PC-9 (cell line): ENCODE results near the gene MMP2. TPM values are rescaled to one million over a fixed set of nuclear protein-coding genes. Genes with fewer than 3 reads are reported as not detected.

Source experiments
- BruUV-seq: library from RNA; stranded (reverse); fragments of 400-500 nt; replicated peaks from 2 replicates; lab custom pipeline; 2021; lab: Mats Ljungman, UMichigan
- CTCF ChIA-PET: fragments of 300-600 bp; sonication (Branson Sonifier 250); formaldehyde crosslinking; loops from one replicate; lab custom pipeline; 2022; ENCODE audit warnings: antibody characterized with exemption; lab: Charles Lee
- POLR2A ChIA-PET: fragments of 300-600 bp; sonication (Branson Sonifier 250); formaldehyde crosslinking; loops from one replicate; lab custom pipeline; 2022; ENCODE audit warnings: antibody characterized with exemption; ENCODE audit not compliant: unreplicated experiment; lab: Charles Lee
- DNase-seq, 2 experiments: peaks; one replicate each; pipeline versions ENCODE4 v3.0.0 to v3.0.0-alpha.2; 2015 to 2022; ENCODE audit warnings: mixed read lengths in 1 of 2
- H2AFZ ChIP-seq: fragments of 200-600 bp; sonication (generic); 2 replicates; pipeline ENCODE4 v1.8.1; 2017; ENCODE audit warnings: antibody characterized with exemption
- H3F3A ChIP-seq: fragments of 200-600 bp; sonication (generic); 2 replicates; pipeline ENCODE4 v1.8.1; 2017; ENCODE audit warnings: antibody characterized with exemption, mild to moderate bottlenecking, low read depth; ENCODE audit not compliant: insufficient read depth
- H3K27ac ChIP-seq: fragments of 200-600 bp; sonication (generic); 2 replicates; pipeline ENCODE4 v1.6.1; 2016; ENCODE audit warnings: mixed run types
- H3K27me3 ChIP-seq: fragments of 200-600 bp; sonication (generic); 2 replicates; pipeline ENCODE4 v1.6.1; 2016; ENCODE audit warnings: low read depth, mixed run types; ENCODE audit not compliant: insufficient read depth
- H3K36me3 ChIP-seq: fragments of 200-600 bp; sonication (generic); 2 replicates; pipeline ENCODE4 v1.6.1; 2016; ENCODE audit warnings: low read depth, mixed run types
- H3K4me1 ChIP-seq: fragments of 200-600 bp; sonication (generic); replicated peaks from 2 replicates; pipeline ENCODE4 v1.6.1; 2016; ENCODE audit warnings: mixed run types; ENCODE audit not compliant: insufficient read depth
- H3K4me2 ChIP-seq: fragments of 200-600 bp; sonication (generic); 2 replicates; pipeline ENCODE4 v1.6.1; 2017; ENCODE audit warnings: mixed run types
- H3K4me3 ChIP-seq: fragments of 200-600 bp; sonication (generic); 2 replicates; pipeline ENCODE4 v1.6.1; 2016; ENCODE audit warnings: mixed run types
- H3K79me2 ChIP-seq: fragments of 200-600 bp; sonication (generic); 2 replicates; pipeline ENCODE4 v1.6.1; 2017; ENCODE audit warnings: low read depth, mixed run types
- H3K9me2 ChIP-seq: fragments of 200-600 bp; sonication (generic); 2 replicates; pipeline ENCODE4 v1.8.1; 2017; ENCODE audit warnings: mild to moderate bottlenecking; ENCODE audit not compliant: insufficient read depth
- H3K9me3 ChIP-seq: fragments of 200-600 bp; sonication (generic); 2 replicates; pipeline ENCODE4 v1.8.1; 2016; ENCODE audit warnings: low read depth; ENCODE audit not compliant: insufficient read depth
- H4K20me1 ChIP-seq: fragments of 200-600 bp; sonication (generic); 2 replicates; pipeline ENCODE4 v1.8.1; 2017; ENCODE audit not compliant: insufficient read depth
- EZH2 ChIP-seq: fragments of 200-600 bp; sonication (generic); IDR thresholded peaks from 2 replicates; pipeline ENCODE4 v1.8.0; 2017; ENCODE audit warnings: antibody characterized with exemption, low read depth
- intact Hi-C: fragments of 100-400 bp; cut with micrococcal nuclease; formaldehyde crosslinking; loops from one replicate; pipeline ENCODE4 v1.10.0; 2022; ENCODE audit not compliant: unreplicated experiment
- total RNA-seq: library from RNA; stranded (reverse); gene quantifications from 2 replicates; pipeline ENCODE4 v1.2.3, GENCODE V29; 2021
- TF ChIP-seq, protein P1 (sequence below): fragments of 200-600 bp; sonication (generic); conservative IDR thresholded peaks from 2 replicates; pipeline ENCODE4 v1.6.1; 2017; ENCODE audit warnings: mixed run types, antibody characterized with exemption, mild to moderate bottlenecking, moderate library complexity

MMP2 gene
- total RNA-seq, 1 experiment from 2014 or later: 0.50 TPM

DNA sequence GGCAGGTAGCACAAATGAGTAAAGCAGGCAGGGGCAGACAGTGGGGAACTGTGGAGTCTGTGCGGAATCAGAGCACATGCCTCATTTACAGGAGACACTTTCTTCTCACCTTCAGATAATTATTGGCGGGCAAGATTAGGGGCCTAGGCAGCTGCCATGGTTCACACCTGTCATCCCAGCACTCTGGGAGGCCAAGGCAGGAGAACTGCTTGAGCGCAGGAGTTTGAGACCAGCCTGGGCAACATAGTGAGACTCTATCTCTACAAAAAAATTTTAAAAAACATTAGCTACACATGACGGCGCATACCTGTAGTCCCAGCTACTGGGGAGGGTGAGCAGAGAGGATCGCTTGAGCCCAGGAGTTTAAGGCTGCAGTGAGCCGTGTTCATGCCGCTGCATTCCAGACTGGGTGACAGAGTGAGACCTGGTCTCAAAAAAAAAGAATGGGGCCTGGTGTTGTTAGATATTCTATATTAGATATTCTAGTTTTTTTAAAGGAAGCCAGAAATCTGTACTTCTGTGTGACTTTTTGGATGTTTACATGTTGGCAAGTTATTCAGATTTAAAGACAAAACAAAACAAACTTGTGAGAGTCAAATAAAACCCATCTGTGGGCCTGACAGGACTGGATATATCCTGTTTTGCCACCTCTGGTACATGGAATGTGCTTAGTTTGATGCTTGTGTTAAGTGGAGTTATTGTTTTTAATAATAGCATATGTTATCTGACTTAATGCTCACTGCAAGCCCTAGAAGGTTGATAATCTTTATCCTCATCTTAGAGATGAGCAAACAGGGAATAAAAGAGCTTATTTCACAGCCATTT is 24.9 kb downstream of the MMP2 start:
- Histone ChIP-seq H2AFZ (no peak overlapping the region), H3K9me2 (no peaks in the 10 kb centered on the region), H3K4me3 (no peak overlapping the region), H4K20me1 (no peaks in the 10 kb centered on the region), H3K4me1 (peaks cover 54% of the 10 kb centered on the region), H3K4me2 (peak overlapping the region; percentile 63; the same call in 1 of the 2 replicates), H3K27ac (peak overlapping the region; percentile 69; the same call in 1 of the 2 replicates), H3K27me3 (no peaks in the 10 kb centered on the region), H3K36me3 (no peaks in the 10 kb centered on the region), H3K79me2 (no peaks in the 10 kb centered on the region), H3K9me3 (no peaks in the 10 kb centered on the region), H3F3A (peaks cover 47% of the 10 kb centered on the region)
- intact Hi-C loops: loop anchor here (5.0 kb wide), 1 partner anchor 868 kb away; no protein-coding TSS in a partner anchor
- no peak for TF ChIP-seq EZH2
- TF ChIP-seq, protein P1, sequence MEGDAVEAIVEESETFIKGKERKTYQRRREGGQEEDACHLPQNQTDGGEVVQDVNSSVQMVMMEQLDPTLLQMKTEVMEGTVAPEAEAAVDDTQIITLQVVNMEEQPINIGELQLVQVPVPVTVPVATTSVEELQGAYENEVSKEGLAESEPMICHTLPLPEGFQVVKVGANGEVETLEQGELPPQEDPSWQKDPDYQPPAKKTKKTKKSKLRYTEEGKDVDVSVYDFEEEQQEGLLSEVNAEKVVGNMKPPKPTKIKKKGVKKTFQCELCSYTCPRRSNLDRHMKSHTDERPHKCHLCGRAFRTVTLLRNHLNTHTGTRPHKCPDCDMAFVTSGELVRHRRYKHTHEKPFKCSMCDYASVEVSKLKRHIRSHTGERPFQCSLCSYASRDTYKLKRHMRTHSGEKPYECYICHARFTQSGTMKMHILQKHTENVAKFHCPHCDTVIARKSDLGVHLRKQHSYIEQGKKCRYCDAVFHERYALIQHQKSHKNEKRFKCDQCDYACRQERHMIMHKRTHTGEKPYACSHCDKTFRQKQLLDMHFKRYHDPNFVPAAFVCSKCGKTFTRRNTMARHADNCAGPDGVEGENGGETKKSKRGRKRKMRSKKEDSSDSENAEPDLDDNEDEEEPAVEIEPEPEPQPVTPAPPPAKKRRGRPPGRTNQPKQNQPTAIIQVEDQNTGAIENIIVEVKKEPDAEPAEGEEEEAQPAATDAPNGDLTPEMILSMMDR: no peak
- CTCF ChIA-PET: interaction anchor here (0.6 kb wide), 1 partner anchor 40 kb away, joined by 3 read pairs; no protein-coding TSS in a partner anchor
- DNase-seq: no peak
- no TSS peak for BruUV-seq
- POLR2A ChIA-PET: interaction anchor here (0.7 kb wide), 1 partner anchor 32 kb away, joined by 21 read pairs; no protein-coding TSS in a partner anchor

DNA sequence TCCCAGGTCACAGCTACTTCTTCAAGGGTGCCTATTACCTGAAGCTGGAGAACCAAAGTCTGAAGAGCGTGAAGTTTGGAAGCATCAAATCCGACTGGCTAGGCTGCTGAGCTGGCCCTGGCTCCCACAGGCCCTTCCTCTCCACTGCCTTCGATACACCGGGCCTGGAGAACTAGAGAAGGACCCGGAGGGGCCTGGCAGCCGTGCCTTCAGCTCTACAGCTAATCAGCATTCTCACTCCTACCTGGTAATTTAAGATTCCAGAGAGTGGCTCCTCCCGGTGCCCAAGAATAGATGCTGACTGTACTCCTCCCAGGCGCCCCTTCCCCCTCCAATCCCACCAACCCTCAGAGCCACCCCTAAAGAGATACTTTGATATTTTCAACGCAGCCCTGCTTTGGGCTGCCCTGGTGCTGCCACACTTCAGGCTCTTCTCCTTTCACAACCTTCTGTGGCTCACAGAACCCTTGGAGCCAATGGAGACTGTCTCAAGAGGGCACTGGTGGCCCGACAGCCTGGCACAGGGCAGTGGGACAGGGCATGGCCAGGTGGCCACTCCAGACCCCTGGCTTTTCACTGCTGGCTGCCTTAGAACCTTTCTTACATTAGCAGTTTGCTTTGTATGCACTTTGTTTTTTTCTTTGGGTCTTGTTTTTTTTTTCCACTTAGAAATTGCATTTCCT is 26.5 kb downstream of the MMP2 start:
- Histone ChIP-seq H2AFZ (no peak overlapping the region), H3K36me3 (no peaks in the 10 kb centered on the region), H3K4me1 (peaks cover 46% of the 10 kb centered on the region), H4K20me1 (no peaks in the 10 kb centered on the region), H3K4me3 (no peak overlapping the region), H3K79me2 (peaks cover 15% of the 10 kb centered on the region), H3K9me3 (no peaks in the 10 kb centered on the region), H3K9me2 (no peaks in the 10 kb centered on the region), H3K27me3 (no peaks in the 10 kb centered on the region), H3K4me2 (no peak overlapping the region), H3F3A (peaks cover 32% of the 10 kb centered on the region), H3K27ac (no peak overlapping the region)
- BruUV-seq: no TSS peak
- CTCF ChIA-PET: no interaction called here
- POLR2A ChIA-PET: interaction anchor here (0.7 kb wide), 1 partner anchor 352 kb away, joined by 4 read pairs; no protein-coding TSS in a partner anchor
- intact Hi-C loops: no loop called here
- no peak for DNase-seq
- TF ChIP-seq, protein P1: no peak
- no peak for TF ChIP-seq EZH2

DNA sequence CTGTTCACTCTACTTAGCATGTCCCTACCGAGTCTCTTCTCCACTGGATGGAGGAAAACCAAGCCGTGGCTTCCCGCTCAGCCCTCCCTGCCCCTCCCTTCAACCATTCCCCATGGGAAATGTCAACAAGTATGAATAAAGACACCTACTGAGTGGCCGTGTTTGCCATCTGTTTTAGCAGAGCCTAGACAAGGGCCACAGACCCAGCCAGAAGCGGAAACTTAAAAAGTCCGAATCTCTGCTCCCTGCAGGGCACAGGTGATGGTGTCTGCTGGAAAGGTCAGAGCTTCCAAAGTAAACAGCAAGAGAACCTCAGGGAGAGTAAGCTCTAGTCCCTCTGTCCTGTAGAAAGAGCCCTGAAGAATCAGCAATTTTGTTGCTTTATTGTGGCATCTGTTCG is 27.1 kb downstream of the MMP2 start:
- Histone ChIP-seq H3K27me3 (no peaks in the 10 kb centered on the region), H3F3A (peaks cover 26% of the 10 kb centered on the region), H3K36me3 (no peaks in the 10 kb centered on the region), H3K27ac (no peak overlapping the region), H3K9me2 (no peaks in the 10 kb centered on the region), H3K9me3 (no peaks in the 10 kb centered on the region; the same call in 1 of the 2 replicates), H4K20me1 (no peaks in the 10 kb centered on the region), H3K4me3 (no peak overlapping the region), H3K4me1 (peaks cover 46% of the 10 kb centered on the region), H2AFZ (no peak overlapping the region), H3K79me2 (peaks cover 21% of the 10 kb centered on the region), H3K4me2 (no peak overlapping the region)
- ChIA-PET CTCF (no interaction called here), POLR2A (no interaction called here)
- no TSS peak for BruUV-seq
- intact Hi-C loops: no loop called here
- TF ChIP-seq, protein P1: no peak
- no peak for TF ChIP-seq EZH2
- no peak for DNase-seq
